Measurements from ENCODE around the gene PYHIN1. TPM values are rescaled to one million over a fixed set of nuclear protein-coding genes. Genes with fewer than 3 reads are reported as not detected.
"Not testable (repeated sequence)": the region's sequence is repeated elsewhere in the genome, so short reads cannot be mapped to it uniquely, and the experiment has no call there.

The PYHIN1 gene
- total RNA-seq, 1 donor from 2014 or later = not detected

GRCh38 chr1:159000625-159001024 is 69.3 kb downstream of the PYHIN1 start:
- DNase-seq (ENCODE audit: low read depth) = peak; percentile 65
- H3K4me3 ChIP-seq (ENCODE audit: low read depth, low read length) = peak overlapping the region; percentile 63

GRCh38 chr1:159005161-159005560 is 73.8 kb downstream of the PYHIN1 start:
- H3K4me3 ChIP-seq (ENCODE audit: low read depth, low read length) = no peak overlapping the region
- DNase-seq (ENCODE audit: low read depth) = no peak
- TF ChIP-seq CTCF (conservative IDR thresholded peaks at IDR 0.05; ENCODE audit: low read depth, low read length) = no peak

More at GRCh38 chr1:159000625-159001024, 69.3 kb downstream of the PYHIN1 start:
- no peak for TF ChIP-seq CTCF (conservative IDR thresholded peaks at IDR 0.05; ENCODE audit: low read depth, low read length)

- TF ChIP-seq CTCF (conservative IDR thresholded peaks at IDR 0.05; ENCODE audit: low read depth, low read length) = no peak
- H3K4me3 ChIP-seq (ENCODE audit: low read depth, low read length) = no peak overlapping the region
- no peak for DNase-seq (ENCODE audit: low read depth)
These were observed 74.3 kb downstream of the PYHIN1 start for GRCh38 chr1:159005676-159006075.

GRCh38 chr1:159006210-159006807 is 75.0 kb downstream of the PYHIN1 start:
- not testable (repeated sequence) for DNase-seq (ENCODE audit: low read depth)

GRCh38 chr1:159007726-159008125 is 76.4 kb downstream of the PYHIN1 start:
- TF ChIP-seq CTCF (conservative IDR thresholded peaks at IDR 0.05; ENCODE audit: low read depth, low read length) = no peak

More at GRCh38 chr1:159006210-159006807, 75.0 kb downstream of the PYHIN1 start:
- not testable (repeated sequence) for H3K4me3 ChIP-seq (ENCODE audit: low read depth, low read length)

GRCh38 chr1:159008744-159009188 is 77.4 kb downstream of the PYHIN1 start:
- H3K4me3 ChIP-seq (ENCODE audit: low read depth, low read length) = no peak overlapping the region
- DNase-seq (ENCODE audit: low read depth) = no peak
- no peak for TF ChIP-seq CTCF (conservative IDR thresholded peaks at IDR 0.05; ENCODE audit: low read depth, low read length)

More at GRCh38 chr1:159007726-159008125, 76.4 kb downstream of the PYHIN1 start:
- H3K4me3 ChIP-seq (ENCODE audit: low read depth, low read length) = no peak overlapping the region
- no peak for DNase-seq (ENCODE audit: low read depth)

DNA sequence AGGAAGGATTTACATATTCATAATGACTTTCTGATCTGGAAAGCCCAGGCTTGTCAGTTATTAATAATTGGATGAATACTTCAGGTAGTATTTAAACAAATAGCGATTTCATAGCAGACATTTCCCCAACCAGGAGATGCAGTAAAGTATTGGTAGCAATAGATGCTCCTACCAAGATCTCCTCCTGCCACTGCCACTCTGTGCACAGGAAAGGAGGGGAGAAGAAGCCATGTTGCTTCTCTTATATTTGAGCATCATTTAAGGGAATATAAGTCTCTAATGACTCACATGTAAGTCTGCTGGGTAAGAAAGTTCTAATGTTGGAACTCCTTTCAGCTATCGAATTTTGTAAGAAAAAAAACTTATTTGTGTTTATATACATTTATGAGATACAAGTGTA is 77.9 kb downstream of the PYHIN1 start:
- H3K4me3 ChIP-seq (ENCODE audit: low read depth, low read length) = peak overlapping the region; percentile 56
- TF ChIP-seq CTCF (conservative IDR thresholded peaks at IDR 0.05; ENCODE audit: low read depth, low read length) = no peak
- no peak for DNase-seq (ENCODE audit: low read depth)
